Esophagus squamous epithelium (tissue), 5 donors: ENCODE measurements around the gene DEPP1. TPM values are rescaled to one million over a fixed set of nuclear protein-coding genes. Genes with fewer than 3 reads are reported as not detected.

Experiments
- DNase-seq: peaks from one replicate; lab custom pipeline; 2025; lab: John Stamatoyannopoulos, UW
- H3K27ac ChIP-seq, 4 donors: fragments of 200-600 bp; sonication (generic); one replicate each; pipeline ENCODE4 v1.5.1; 2016 to 2019; ENCODE audit warnings: mild to moderate bottlenecking in 1 of 4
- H3K27me3 ChIP-seq, 4 donors: fragments of 200-600 bp; sonication (generic); 1 replicate in 3 of 4; 2 replicates in 1 of 4; pipeline versions ENCODE4 v1.5.1 to v1.6.0; 2017 to 2021; ENCODE audit warnings: antibody characterized with exemption in 1 of 4
- H3K36me3 ChIP-seq, 3 donors: fragments of 200-600 bp; sonication (generic); one replicate each; pipeline ENCODE4 v1.5.1; 2016 to 2019
- H3K4me1 ChIP-seq, 3 donors: fragments of 200-600 bp; sonication (generic); one replicate each; pipeline ENCODE4 v1.5.1; 2017 to 2019
- H3K4me3 ChIP-seq, 4 donors: fragments of 200-600 bp; sonication (generic); 1 replicate in 3 of 4; 2 replicates in 1 of 4; pipeline ENCODE4 v1.5.1; 2016 to 2019; ENCODE audit warnings: mild to moderate bottlenecking in 2 of 4, moderate library complexity in 1 of 4
- H3K9me3 ChIP-seq, 3 donors: fragments of 200-600 bp; sonication (generic); one replicate each; pipeline ENCODE4 v1.5.1; 2016 to 2019
- POLR2A ChIP-seq, 4 donors: fragments of 450-650 bp; IDR thresholded peaks; one replicate each; pipeline ENCODE4 v1.6.1; 2017; ENCODE audit warnings: antibody characterized with exemption in 4 of 4, mild to moderate bottlenecking in 4 of 4, moderate library complexity in 3 of 4
- WGBS, 2 donors: methylation state at CpG; one replicate each; pipeline ENCODE4 v1.1.5; 2018; 5-methylcytosine and 5-hydroxymethylcytosine counted together
- intact Hi-C: fragments of 100-400 bp; cut with DNase I; formaldehyde crosslinking; loops from one replicate; pipeline ENCODE4 v1.15.0; 2022
- total RNA-seq, 4 donors: library from RNA; depleted of rRNA; stranded (reverse); fragments of >200 nt; gene quantifications; one replicate each; pipeline ENCODE4 v1.1.0, GENCODE V29; 2016
- TF ChIP-seq, protein P1 (sequence below), 6 experiments: fragments of 450-650 bp in 4 of 6; fragments of 200-600 bp in 2 of 6; sonication (generic) in 2 of 6; IDR thresholded peaks; one replicate each; pipeline ENCODE4 v1.5.1; 2016 to 2019; ENCODE audit warnings: antibody characterized with exemption in 6 of 6, mild to moderate bottlenecking in 4 of 6, moderate library complexity in 4 of 6
- donor health status: DM: yes; HTN: yes; CAD: no.

Gene DEPP1
- total RNA-seq, 4 donors from 2014 or later: 2.5 to 116 (median 27.5) TPM

DNA sequence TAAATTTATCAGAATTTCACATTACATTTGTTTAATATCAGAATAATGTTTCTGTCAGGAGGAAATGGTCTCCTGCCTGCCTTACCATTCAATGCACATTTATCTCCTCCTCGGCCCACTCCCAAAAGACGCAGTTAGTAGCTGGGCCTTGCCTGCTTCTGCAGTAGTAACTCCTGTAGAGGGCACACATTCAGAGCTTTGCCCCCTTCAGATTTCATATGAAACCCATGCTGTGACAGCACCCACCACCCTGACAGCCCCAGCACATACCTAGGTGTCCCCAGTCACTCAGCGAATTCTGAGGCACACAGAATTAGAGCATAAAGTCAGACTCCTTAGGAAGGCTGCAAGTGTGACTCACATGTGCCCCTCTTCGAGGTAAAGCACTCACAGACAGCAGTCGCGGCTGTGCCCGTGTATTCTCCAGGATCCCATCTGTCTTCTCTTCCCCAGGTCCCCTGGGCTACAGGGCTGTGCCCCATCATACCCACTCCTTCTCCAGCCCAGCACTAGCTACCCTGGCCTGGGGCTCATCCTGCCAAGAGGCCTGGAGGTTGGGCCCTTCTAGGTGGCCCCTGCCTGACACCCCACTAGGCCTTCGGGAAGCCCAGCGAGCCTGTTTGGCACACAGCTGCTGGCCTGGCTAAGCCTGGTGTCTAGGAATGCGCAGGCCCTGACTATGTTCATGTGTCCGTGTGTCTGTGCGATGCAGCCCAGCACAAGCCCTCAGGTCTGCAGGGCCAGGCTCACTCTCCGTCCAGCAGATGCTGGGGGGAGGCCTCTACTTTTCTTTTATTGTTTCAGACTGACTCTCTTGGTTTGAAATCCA lies 4.7 kb upstream of the DEPP1 start:
- DNase-seq: no peak
- no peak overlapping the region for H3K4me3 ChIP-seq
- intact Hi-C loops: no loop called here
- peak overlapping the region in 3 of 4 donors; percentile 24 to 81 (median 62) for H3K27ac ChIP-seq
- peaks cover 44 to 90% (median 74%) of the 10 kb centered on the region in 3 donors for H3K4me1 ChIP-seq
- TF ChIP-seq, protein P1, sequence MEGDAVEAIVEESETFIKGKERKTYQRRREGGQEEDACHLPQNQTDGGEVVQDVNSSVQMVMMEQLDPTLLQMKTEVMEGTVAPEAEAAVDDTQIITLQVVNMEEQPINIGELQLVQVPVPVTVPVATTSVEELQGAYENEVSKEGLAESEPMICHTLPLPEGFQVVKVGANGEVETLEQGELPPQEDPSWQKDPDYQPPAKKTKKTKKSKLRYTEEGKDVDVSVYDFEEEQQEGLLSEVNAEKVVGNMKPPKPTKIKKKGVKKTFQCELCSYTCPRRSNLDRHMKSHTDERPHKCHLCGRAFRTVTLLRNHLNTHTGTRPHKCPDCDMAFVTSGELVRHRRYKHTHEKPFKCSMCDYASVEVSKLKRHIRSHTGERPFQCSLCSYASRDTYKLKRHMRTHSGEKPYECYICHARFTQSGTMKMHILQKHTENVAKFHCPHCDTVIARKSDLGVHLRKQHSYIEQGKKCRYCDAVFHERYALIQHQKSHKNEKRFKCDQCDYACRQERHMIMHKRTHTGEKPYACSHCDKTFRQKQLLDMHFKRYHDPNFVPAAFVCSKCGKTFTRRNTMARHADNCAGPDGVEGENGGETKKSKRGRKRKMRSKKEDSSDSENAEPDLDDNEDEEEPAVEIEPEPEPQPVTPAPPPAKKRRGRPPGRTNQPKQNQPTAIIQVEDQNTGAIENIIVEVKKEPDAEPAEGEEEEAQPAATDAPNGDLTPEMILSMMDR (IDR thresholded peaks at IDR 0.05): no peak
- TF ChIP-seq POLR2A (IDR thresholded peaks at IDR 0.05): no peak
- H3K27me3 ChIP-seq: no peaks in the 10 kb centered on the region
- WGBS, 2 donors: 83 to 91% methylated on average over 7 of the region's 13 CpGs
- H3K9me3 ChIP-seq: no peaks in the 10 kb centered on the region
- no peaks in the 10 kb centered on the region for H3K36me3 ChIP-seq

DNA sequence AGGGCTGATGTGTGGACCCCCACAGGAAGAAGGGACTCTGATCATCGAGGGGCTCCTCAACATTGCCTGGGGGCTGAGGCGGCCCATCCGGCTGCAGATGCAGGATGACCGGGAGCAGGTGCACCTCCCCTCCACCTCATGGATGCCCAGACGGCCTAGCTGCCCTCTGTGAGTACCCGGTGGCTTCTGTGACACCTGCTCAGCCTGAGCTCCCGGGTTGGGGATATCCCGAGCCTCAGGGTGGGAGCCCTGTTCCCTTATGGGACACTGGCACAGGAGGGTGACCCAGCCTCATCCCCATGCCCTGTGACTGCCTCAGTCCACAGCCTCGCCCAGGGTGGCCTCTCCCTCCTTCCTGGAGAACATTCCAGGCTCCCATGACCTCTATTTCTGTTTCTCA lies 3.9 kb upstream of the DEPP1 start:
- Histone ChIP-seq H3K4me1 (peaks cover 51 to 98% (median 82%) of the 10 kb centered on the region in 3 donors), H3K27me3 (no peaks in the 10 kb centered on the region), H3K27ac (peak overlapping the region in 3 of 4 donors; percentile 81 to 86 (median 84)), H3K9me3 (no peaks in the 10 kb centered on the region), H3K36me3 (peaks cover 0 to 3% (median 0%) of the 10 kb centered on the region in 3 donors), H3K4me3 (no peak overlapping the region)
- intact Hi-C loops: no loop called here
- no peak for DNase-seq
- TF ChIP-seq, protein P1 (IDR thresholded peaks at IDR 0.05): no peak
- TF ChIP-seq POLR2A (IDR thresholded peaks at IDR 0.05): no peak
- WGBS, 2 donors: 70 to 76% methylated on average over 1 to 8 of the region's 9 CpGs

DNA sequence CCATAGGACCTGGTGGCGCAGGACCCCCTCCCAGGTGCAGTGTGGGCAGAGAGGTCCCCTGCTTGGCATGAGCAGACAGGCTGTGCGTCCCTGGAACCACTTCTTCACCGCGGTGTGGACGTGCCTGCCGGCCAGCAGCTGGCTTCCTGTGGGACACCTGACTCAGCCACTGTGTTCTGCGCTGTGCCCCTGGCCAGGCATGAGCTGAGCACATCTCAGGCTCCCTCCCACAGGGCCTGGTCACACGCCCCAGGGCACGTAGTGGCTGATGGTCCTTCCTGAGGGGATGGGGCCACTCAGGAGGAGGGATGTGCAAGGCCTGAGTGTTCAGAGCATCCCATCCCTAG lies 3.5 kb upstream of the DEPP1 start:
- Histone ChIP-seq H3K36me3 (peaks cover 0 to 7% (median 0%) of the 10 kb centered on the region in 3 donors), H3K9me3 (no peaks in the 10 kb centered on the region), H3K27me3 (no peaks in the 10 kb centered on the region), H3K4me1 (peaks cover 55 to 100% (median 81%) of the 10 kb centered on the region in 3 donors), H3K4me3 (no peak overlapping the region), H3K27ac (peak overlapping the region; percentile 41 to 86 (median 82))
- TF ChIP-seq, protein P1 (IDR thresholded peaks at IDR 0.05): no peak
- TF ChIP-seq POLR2A (IDR thresholded peaks at IDR 0.05): no peak
- 84 to 100% methylated on average over 1 to 2 of the region's 9 CpGs for WGBS, 2 donors
- DNase-seq: no peak
- intact Hi-C loops: no loop called here

DNA sequence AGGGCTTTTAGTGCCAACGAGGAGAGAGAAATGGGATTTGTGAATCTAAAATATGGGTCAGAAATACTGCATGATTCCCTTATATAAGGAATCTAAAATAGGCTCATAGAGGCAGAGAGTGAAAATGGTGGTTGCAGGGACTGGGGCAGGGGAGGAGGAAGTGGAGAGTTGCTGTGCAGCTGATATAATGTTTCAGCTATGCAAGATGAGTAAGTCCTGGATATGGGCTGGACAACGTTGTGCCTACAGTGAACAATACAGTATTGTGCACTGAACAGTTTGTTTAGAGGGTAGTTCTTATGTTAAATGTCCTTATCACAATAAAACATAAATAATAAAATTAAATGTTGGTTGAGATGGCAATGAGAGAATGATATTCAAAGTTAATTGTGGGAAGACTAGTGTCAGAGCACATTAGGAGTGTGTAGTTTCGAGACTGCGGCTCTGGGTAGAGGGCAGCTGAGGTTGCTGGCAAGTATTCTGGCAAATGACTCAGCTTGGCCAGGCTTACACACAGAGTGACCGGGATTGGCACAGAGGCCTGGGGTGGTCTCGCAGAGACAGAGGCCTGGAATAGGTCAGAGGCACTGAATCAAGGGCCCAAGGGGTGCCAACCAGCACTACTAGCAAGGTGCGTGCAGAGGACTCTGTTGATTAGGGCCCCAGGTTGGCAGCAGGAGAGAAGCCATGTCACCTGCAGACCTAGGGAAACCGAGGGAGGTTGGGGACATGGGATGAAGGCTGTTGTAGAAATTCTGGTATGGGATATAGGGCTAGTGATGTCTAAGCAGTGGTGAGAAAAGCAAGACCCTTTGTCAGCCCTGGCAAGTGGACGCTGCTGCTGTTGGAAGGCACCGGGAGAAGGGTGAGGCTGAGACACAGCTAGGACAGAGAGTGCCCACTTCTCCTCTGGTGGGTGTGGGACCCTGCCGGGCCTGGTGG lies 2.8 kb upstream of the DEPP1 start:
- 56 to 61% methylated on average over 9 to 10 of the region's 11 CpGs for WGBS, 2 donors
- DNase-seq: no peak
- Histone ChIP-seq H3K36me3 (peaks cover 0 to 8% (median 0%) of the 10 kb centered on the region in 3 donors), H3K4me1 (peaks cover 55 to 100% (median 79%) of the 10 kb centered on the region in 3 donors), H3K27ac (peak overlapping the region; percentile 47 to 86 (median 82)), H3K4me3 (peak overlapping the region in 1 of 4 donors; percentile 24), H3K9me3 (no peaks in the 10 kb centered on the region), H3K27me3 (no peaks in the 10 kb centered on the region)
- no peak for TF ChIP-seq POLR2A (IDR thresholded peaks at IDR 0.05)
- TF ChIP-seq, protein P1 (IDR thresholded peaks at IDR 0.05): no peak
- intact Hi-C loops: no loop called here
